GM06990 (cell line): ENCODE results near the gene SKI.

Experiments
- DNase-seq: peaks from one replicate; pipeline ENCODE4 v3.0.0-alpha.2; 2011; ENCODE audit not compliant: insufficient read length; ENCODE audit errors: extremely low read depth
- H3K27me3 ChIP-seq: replicated peaks from 2 replicates; pipeline ENCODE4 v1.6.0; 2011; ENCODE audit warnings: low read length; ENCODE audit not compliant: control insufficient read depth, insufficient read depth
- H3K36me3 ChIP-seq: 2 replicates; pipeline ENCODE4 v1.5.1; 2011; ENCODE audit warnings: low read length; ENCODE audit not compliant: control insufficient read depth, insufficient read depth
- H3K4me3 ChIP-seq: replicated peaks from 2 replicates; pipeline ENCODE4 v1.5.1; 2011; ENCODE audit warnings: low read depth, mild to moderate bottlenecking, control low read depth, low read length
- TF ChIP-seq, protein P1 (sequence below): IDR thresholded peaks from 2 replicates; pipeline ENCODE4 v1.5.1; 2011; ENCODE audit warnings: low read length, control low read depth, mild to moderate bottlenecking, inconsistent platforms; ENCODE audit not compliant: insufficient read depth, poor library complexity, severe bottlenecking

The SKI gene

DNA sequence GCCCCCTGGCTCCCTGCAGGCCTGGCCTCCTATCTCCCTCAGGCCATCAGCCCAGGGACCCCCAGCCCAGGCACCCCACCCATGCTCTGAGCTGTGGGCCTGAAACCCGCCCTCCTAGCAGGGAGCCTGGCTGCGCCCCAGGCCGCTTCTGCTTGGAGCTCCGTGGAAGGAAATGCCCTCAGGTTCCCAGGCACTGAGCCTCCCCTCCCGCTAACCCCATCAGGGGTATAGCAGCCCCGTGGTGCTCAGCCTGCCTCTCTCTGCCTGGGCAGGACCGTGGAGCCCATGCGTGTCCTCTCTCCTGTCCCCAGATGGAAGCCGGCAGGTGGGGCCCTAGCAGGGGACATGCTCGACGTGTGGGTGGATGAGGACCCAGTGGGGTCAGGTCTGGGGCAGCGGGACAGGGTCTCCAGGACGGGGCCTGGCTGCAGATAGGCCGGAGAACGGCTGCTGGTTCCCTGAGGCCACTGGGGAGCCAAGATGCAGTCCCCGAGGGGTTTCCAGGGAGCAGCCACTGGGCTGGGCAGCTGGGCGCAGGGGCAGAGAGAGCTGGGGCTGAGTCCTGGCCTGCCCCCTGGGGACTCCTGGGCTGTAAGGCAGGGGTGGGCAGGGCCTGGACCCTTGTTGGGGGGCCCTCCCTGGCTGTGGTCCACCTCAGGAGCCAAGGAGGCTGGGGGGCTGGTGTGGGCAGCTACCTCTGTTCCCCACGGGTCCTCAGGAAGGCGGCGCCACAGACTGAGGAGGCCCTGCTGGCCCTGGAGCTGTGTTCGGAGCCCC is 87.7 kb downstream of the SKI start:
- no peak for DNase-seq
- no peaks in the 10 kb centered on the region for H3K27me3 ChIP-seq
- TF ChIP-seq, protein P1, sequence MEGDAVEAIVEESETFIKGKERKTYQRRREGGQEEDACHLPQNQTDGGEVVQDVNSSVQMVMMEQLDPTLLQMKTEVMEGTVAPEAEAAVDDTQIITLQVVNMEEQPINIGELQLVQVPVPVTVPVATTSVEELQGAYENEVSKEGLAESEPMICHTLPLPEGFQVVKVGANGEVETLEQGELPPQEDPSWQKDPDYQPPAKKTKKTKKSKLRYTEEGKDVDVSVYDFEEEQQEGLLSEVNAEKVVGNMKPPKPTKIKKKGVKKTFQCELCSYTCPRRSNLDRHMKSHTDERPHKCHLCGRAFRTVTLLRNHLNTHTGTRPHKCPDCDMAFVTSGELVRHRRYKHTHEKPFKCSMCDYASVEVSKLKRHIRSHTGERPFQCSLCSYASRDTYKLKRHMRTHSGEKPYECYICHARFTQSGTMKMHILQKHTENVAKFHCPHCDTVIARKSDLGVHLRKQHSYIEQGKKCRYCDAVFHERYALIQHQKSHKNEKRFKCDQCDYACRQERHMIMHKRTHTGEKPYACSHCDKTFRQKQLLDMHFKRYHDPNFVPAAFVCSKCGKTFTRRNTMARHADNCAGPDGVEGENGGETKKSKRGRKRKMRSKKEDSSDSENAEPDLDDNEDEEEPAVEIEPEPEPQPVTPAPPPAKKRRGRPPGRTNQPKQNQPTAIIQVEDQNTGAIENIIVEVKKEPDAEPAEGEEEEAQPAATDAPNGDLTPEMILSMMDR: no peak
- H3K36me3 ChIP-seq: no peaks in the 10 kb centered on the region
- no peak overlapping the region for H3K4me3 ChIP-seq

DNA sequence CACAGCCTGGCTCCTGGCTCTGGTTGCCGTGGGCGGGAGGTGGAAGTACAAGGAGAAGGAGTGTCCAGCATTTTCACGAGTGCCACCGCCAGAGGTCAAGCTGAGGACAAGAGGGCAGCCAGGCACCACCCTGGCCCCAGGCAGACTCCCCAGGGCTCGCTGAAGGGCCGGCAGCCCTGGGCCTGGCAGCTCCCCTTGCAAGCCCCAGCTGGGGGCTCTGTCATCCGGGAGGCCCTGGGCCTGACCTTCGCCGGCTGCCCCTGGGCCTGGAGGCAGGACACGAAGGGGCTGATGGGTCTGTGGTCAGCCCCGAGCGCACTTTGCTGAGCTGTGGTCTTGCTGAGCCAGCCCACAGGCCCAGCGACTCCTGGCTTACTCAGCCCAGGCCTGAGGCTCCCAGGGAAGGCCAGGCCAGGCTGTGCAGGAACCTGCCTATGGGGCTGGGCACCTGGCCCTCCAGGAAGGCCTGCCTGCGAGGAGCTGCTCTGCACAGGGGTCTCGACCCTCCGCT is 88.4 kb downstream of the SKI start:
- H3K4me3 ChIP-seq: no peak overlapping the region
- TF ChIP-seq, protein P1: no peak
- no peak for DNase-seq
- H3K36me3 ChIP-seq: no peaks in the 10 kb centered on the region
- H3K27me3 ChIP-seq: no peaks in the 10 kb centered on the region

GRCh38 chr1:2317230-2318065 is 89.3 kb downstream of the SKI start:
- H3K36me3 ChIP-seq: no peaks in the 10 kb centered on the region
- H3K4me3 ChIP-seq: no peak overlapping the region
- TF ChIP-seq, protein P1: no peak
- no peaks in the 10 kb centered on the region for H3K27me3 ChIP-seq
- DNase-seq: no peak

GRCh38 chr1:2318314-2319278 is 90.5 kb downstream of the SKI start:
- Histone ChIP-seq H3K36me3 (no peaks in the 10 kb centered on the region), H3K4me3 (no peak overlapping the region), H3K27me3 (no peaks in the 10 kb centered on the region)
- DNase-seq: no peak
- TF ChIP-seq, protein P1: no peak

- Histone ChIP-seq H3K4me3 (no peak overlapping the region), H3K36me3 (no peaks in the 10 kb centered on the region), H3K27me3 (no peaks in the 10 kb centered on the region)
- TF ChIP-seq, protein P1: no peak
- DNase-seq: no peak
Observed at GRCh38 chr1:2319291-2319690, 91.2 kb downstream of the SKI start.
